ENCODE results near the gene MEGF9. TPM values are rescaled to one million over a fixed set of nuclear protein-coding genes. Genes with fewer than 3 reads are reported as not detected.
A peak's percentile ranks its signal among the peaks of the same experiment; 100 is the strongest.

MEGF9 gene
- total and polyA plus RNA-seq, 2 of the 13 experiments (the other 11 are each of a cell fraction or from before 2014, with no cell fraction given): 3.1 to 3.3 TPM

GRCh38 chr9:120730654-120731514 is 16.6 kb upstream of the MEGF9 start (continued):
- TF ChIP-seq ZBED4 (CRISPR knock-in tag; IDR thresholded peaks at IDR 0.05; ENCODE audit: borderline replicate concordance) (no peak), BORCS8-MEF2B (CRISPR knock-in tag; IDR thresholded peaks at IDR 0.05) (peak; percentile 41; the same call in 1 of the 2 replicates), ZFYVE20 (CRISPR knock-in tag; IDR thresholded peaks at IDR 0.05; ENCODE audit: borderline replicate concordance, low read depth) (no peak), ZNF225 (CRISPR knock-in tag; IDR thresholded peaks at IDR 0.05) (no peak), RARA (CRISPR knock-in tag; IDR thresholded peaks at IDR 0.05) (peak; percentile 89), ZNF644 (CRISPR knock-in tag; IDR thresholded peaks at IDR 0.05; ENCODE audit: low read depth) (peak; percentile 67), ZNF841 (CRISPR knock-in tag; IDR thresholded peaks at IDR 0.05; ENCODE audit: borderline replicate concordance) (no peak), MEIS2 (CRISPR knock-in tag; IDR thresholded peaks at IDR 0.05) (peak; percentile 48; the same call in 1 of the 2 replicates), ATF4 (CRISPR knock-in tag; IDR thresholded peaks at IDR 0.05) (no peak), ZFX (CRISPR knock-in tag; IDR thresholded peaks at IDR 0.05; ENCODE audit: low read depth) (peak; percentile 50), ZNF281 (CRISPR knock-in tag; IDR thresholded peaks at IDR 0.05; ENCODE audit: borderline replicate concordance) (peak; percentile 11; the same call in 1 of the 2 replicates), ZSCAN20 (CRISPR knock-in tag; IDR thresholded peaks at IDR 0.05; ENCODE audit: borderline replicate concordance) (no peak), ZSCAN25 (CRISPR knock-in tag; IDR thresholded peaks at IDR 0.05) (peak; percentile 96), ZNF292 (CRISPR knock-in tag; IDR thresholded peaks at IDR 0.05; ENCODE audit: borderline replicate concordance, low read depth) (peak; percentile 94), ZUFSP (CRISPR knock-in tag; IDR thresholded peaks at IDR 0.05; ENCODE audit: borderline replicate concordance) (no peak), SRSF4 (IDR thresholded peaks at IDR 0.05; ENCODE audit: low read depth, low read length, poor library complexity, severe bottlenecking) (no peak), RFX3 (CRISPR knock-in tag; IDR thresholded peaks at IDR 0.05) (no peak), SIN3A (IDR thresholded peaks at IDR 0.05; ENCODE audit: borderline replicate concordance, low read depth, low read length) (no peak), DMAP1 (CRISPR knock-in tag; IDR thresholded peaks at IDR 0.05) (no peak)
